ENCODE results near the gene CDCP1.

GRCh38 chr3:45035441-45036301, 110.5 kb downstream of the CDCP1 start:
- TF ChIP-seq CTCF (IDR thresholded peaks at IDR 0.05) = no peak
- no peak for TF ChIP-seq POLR2A (IDR thresholded peaks at IDR 0.05)
